Natural killer cell (primary cell): ENCODE results near the gene PEX14. TPM values are rescaled to one million over a fixed set of nuclear protein-coding genes. Genes with fewer than 3 reads are reported as not detected.

Experiments
- ATAC-seq, 3 donors: fragments of 150-1000 bp in 2 of 3; fragments of 200-7000 bp in 1 of 3; cut with Tn5 transposase; 1 replicate in 1 of 3; 2 replicates in 2 of 3; pipeline ENCODE4 v1.10.0; 2021; ENCODE audit warnings: mild to moderate bottlenecking in 2 of 3, moderate library complexity in 2 of 3
- DNase-seq, 2 donors: peaks; one replicate each; pipeline versions ENCODE4 v3.0.0 to v3.0.0-alpha.2; 2013 to 2021; ENCODE audit warnings: mixed read lengths in 1 of 2
- H3K27ac ChIP-seq: one replicate; pipeline ENCODE4 v1.5.1; 2013; ENCODE audit warnings: mild to moderate bottlenecking, low read length
- H3K27me3 ChIP-seq: one replicate; pipeline ENCODE4 v1.6.1; 2013; ENCODE audit warnings: low read length; ENCODE audit not compliant: control insufficient read depth, insufficient read depth
- H3K36me3 ChIP-seq: one replicate; pipeline ENCODE4 v1.6.1; 2013; ENCODE audit warnings: low read length; ENCODE audit not compliant: control insufficient read depth, insufficient read depth
- H3K4me1 ChIP-seq: one replicate; pipeline ENCODE4 v1.6.1; 2013; ENCODE audit warnings: low read length; ENCODE audit not compliant: control insufficient read depth, insufficient read depth
- H3K4me3 ChIP-seq: one replicate; pipeline ENCODE4 v1.5.1; 2013; ENCODE audit warnings: low read length
- H3K9me3 ChIP-seq: one replicate; pipeline ENCODE4 v1.6.1; 2013; ENCODE audit warnings: low read length; ENCODE audit not compliant: control insufficient read depth, insufficient read depth
- H3K27ac Mint-ChIP-seq, 2 donors: one replicate each; pipeline ENCODE4 v1.8.0; 2022; ENCODE audit warnings: mild to moderate bottlenecking in 2 of 2, mixed read lengths in 2 of 2, moderate library complexity in 1 of 2
- H3K27me3 Mint-ChIP-seq, 2 donors: one replicate each; pipeline ENCODE4 v1.8.0; 2022; ENCODE audit warnings: low read depth in 2 of 2, mixed read lengths in 2 of 2
- H3K36me3 Mint-ChIP-seq: one replicate; pipeline ENCODE4 v1.8.0; 2022; ENCODE audit warnings: mixed read lengths
- H3K4me1 Mint-ChIP-seq, 2 donors: one replicate each; pipeline ENCODE4 v1.8.0; 2022; ENCODE audit warnings: mixed read lengths in 2 of 2
- H3K4me3 Mint-ChIP-seq: one replicate; pipeline ENCODE4 v1.8.0; 2022; ENCODE audit warnings: mild to moderate bottlenecking, moderate library complexity, mixed read lengths
- H3K9me3 Mint-ChIP-seq, 2 donors: one replicate each; pipeline ENCODE4 v1.8.0; 2022; ENCODE audit warnings: mixed read lengths in 2 of 2
- WGBS: methylation state at CpG from one replicate; pipeline ENCODE4 v1.1.7; 2013; ENCODE audit warnings: missing lambda C conversion rate; ENCODE audit not compliant: insufficient coverage; 5-methylcytosine and 5-hydroxymethylcytosine counted together
- intact Hi-C: fragments of 100-400 bp; cut with micrococcal nuclease; formaldehyde crosslinking; loops from one replicate; pipeline ENCODE4 v1.14.2; 2022
- total RNA-seq, 4 donors: library from RNA; stranded (reverse); fragments of 120-200 nt in 1 of 4; gene quantifications; one replicate each; pipeline versions ENCODE4 v1.2.3 to v1.2.4, GENCODE V29; 2013 to 2022
- TF ChIP-seq, protein P1 (sequence below): fragments of 200-600 bp; IDR thresholded peaks from one replicate; pipeline ENCODE4 v1.8.0; 2022; ENCODE audit warnings: antibody characterized with exemption

Gene PEX14
- total RNA-seq, 3 donors from 2014 or later (not counting 1 experiment from before 2014, with no cell fraction given), result 21.4 to 27.3 (median 24.1) TPM

DNA sequence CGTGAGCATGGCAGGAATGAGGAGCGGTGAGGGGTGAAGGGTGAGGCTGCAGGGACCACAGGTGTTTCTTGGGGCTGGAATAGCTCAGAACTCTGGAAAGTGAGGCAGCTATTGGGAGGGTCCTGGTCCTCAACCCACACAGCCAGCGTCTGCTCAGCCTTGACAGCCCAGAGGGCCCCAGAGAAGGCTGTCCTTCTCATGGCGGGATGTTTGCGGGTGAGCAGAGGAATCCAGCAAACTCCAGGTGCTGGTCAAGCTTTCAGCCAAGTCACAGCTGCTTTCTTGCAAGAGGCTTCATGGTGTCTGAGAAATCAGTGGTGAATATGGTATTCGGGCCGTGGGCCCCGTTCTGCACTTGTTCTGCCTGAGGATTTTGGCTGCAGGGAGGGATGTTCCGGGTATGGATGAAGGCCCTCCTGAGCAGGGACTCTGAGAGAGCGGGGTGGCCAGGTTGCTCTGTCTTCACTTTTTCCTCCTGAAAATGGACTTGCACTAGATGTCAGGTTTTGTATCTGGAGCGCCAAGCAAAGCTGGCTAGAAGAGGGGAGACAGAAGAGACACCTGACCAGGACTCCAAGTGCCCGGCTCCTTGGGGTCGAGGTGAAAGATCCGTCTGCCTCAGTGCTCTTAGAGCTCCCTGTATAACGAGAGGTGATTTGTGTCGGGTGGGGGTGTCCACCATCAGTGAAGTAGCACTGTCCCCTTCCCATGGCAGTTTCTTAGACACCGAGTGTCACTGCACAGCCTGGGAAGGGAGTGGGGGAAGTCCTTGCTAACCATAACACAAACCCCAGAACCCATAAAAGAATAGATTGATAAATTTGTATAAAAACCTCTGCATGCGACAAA lies 139.9 kb downstream of the PEX14 start:
- no peaks in the 10 kb centered on the region for H3K9me3 ChIP-seq
- no peaks in the 10 kb centered on the region for H3K27me3 Mint-ChIP-seq
- no peaks in the 10 kb centered on the region for H3K27me3 ChIP-seq
- no peaks in the 10 kb centered on the region for H3K9me3 Mint-ChIP-seq
- DNase-seq (no peak), ATAC-seq (no peak)
- peaks cover 10% of the 10 kb centered on the region in 2 donors for H3K4me1 Mint-ChIP-seq
- H3K27ac Mint-ChIP-seq, result no peak overlapping the region
- H3K36me3 ChIP-seq, result no peaks in the 10 kb centered on the region
- no peak overlapping the region for H3K27ac ChIP-seq
- no peak overlapping the region for H3K4me3 Mint-ChIP-seq
- no peaks in the 10 kb centered on the region for H3K36me3 Mint-ChIP-seq
- 97% methylated on average over 16 of the region's 18 CpGs for WGBS
- TF ChIP-seq, protein P1, sequence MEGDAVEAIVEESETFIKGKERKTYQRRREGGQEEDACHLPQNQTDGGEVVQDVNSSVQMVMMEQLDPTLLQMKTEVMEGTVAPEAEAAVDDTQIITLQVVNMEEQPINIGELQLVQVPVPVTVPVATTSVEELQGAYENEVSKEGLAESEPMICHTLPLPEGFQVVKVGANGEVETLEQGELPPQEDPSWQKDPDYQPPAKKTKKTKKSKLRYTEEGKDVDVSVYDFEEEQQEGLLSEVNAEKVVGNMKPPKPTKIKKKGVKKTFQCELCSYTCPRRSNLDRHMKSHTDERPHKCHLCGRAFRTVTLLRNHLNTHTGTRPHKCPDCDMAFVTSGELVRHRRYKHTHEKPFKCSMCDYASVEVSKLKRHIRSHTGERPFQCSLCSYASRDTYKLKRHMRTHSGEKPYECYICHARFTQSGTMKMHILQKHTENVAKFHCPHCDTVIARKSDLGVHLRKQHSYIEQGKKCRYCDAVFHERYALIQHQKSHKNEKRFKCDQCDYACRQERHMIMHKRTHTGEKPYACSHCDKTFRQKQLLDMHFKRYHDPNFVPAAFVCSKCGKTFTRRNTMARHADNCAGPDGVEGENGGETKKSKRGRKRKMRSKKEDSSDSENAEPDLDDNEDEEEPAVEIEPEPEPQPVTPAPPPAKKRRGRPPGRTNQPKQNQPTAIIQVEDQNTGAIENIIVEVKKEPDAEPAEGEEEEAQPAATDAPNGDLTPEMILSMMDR, result no peak
- no peaks in the 10 kb centered on the region for H3K4me1 ChIP-seq
- no peak overlapping the region for H3K4me3 ChIP-seq
- intact Hi-C loops, result no loop called here

DNA sequence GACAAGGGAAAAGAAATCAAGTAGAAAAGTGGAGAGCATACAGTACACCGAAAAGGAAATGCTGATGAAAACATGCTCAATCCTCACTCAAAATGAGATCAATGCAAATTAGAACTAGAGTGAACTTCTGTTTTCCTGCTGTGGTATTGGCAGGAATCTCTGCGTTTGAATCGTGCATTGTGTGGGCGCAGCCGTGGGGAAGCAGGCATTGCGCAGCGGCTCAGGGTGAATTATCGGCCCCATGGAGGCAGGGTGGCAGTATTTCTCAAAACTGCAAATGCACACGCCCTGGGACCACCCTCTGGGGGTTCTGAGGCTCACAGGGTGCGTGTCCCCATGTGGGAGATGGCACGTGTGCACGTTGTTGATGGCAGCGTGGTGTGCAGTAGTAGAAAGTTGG lies 140.6 kb downstream of the PEX14 start:
- H3K27me3 ChIP-seq, result no peaks in the 10 kb centered on the region
- H3K36me3 ChIP-seq, result no peaks in the 10 kb centered on the region
- Mint-ChIP-seq H3K4me1 (peaks cover 10% of the 10 kb centered on the region in 2 donors), H3K27ac (no peak overlapping the region), H3K4me3 (no peak overlapping the region), H3K27me3 (no peaks in the 10 kb centered on the region), H3K9me3 (no peaks in the 10 kb centered on the region), H3K36me3 (no peaks in the 10 kb centered on the region)
- H3K27ac ChIP-seq, result no peak overlapping the region
- 85% methylated on average over 13 of the region's 13 CpGs for WGBS
- H3K4me3 ChIP-seq, result no peak overlapping the region
- no peaks in the 10 kb centered on the region for H3K4me1 ChIP-seq
- TF ChIP-seq, protein P1, result no peak
- DNase-seq, result no peak
- H3K9me3 ChIP-seq, result no peaks in the 10 kb centered on the region
- no peak for ATAC-seq
- intact Hi-C loops, result no loop called here

DNA sequence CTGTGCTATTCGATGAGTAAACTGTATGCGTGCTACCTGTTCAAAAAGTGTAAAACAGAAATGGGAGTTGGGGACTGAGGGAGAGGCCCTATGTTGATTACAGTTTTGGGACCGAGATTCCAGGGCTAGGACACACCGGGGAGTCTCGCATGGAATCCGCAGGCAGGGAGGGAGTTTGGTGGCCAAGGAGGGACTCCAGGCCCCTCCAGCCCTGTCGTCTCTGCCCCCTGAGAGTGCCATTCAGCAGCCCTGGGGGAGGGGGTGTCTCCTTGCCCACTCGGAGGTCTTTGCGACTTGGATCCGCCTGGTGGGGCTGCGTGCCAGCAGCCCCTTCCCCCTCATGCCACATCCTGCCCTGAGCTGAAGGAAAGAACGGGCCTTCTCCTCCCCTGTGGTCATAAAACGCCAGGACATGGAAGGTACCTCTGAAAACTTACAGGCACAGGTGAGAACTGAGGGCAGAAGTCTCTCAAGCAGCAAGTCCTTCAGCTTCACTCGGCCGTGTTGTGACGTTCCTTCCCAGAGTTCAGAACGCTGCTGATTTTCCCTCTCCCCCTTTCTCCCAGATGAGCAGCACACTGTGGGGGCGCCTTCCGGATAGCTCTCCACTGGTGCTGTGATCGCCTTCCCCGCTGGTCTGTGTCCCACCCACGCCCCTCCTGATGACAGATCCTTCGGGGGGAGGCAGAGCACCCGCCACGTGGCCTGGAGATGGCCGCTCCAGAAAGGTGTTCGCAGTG lies 141.4 kb downstream of the PEX14 start:
- no peak overlapping the region for H3K4me3 ChIP-seq
- Mint-ChIP-seq H3K4me3 (no peak overlapping the region), H3K27ac (no peak overlapping the region), H3K9me3 (no peaks in the 10 kb centered on the region), H3K4me1 (peaks cover 10% of the 10 kb centered on the region in 2 donors), H3K27me3 (no peaks in the 10 kb centered on the region), H3K36me3 (no peaks in the 10 kb centered on the region)
- DNase-seq, result no peak
- H3K4me1 ChIP-seq, result no peaks in the 10 kb centered on the region
- H3K9me3 ChIP-seq, result no peaks in the 10 kb centered on the region
- H3K27ac ChIP-seq, result no peak overlapping the region
- ATAC-seq, result no peak
- no peaks in the 10 kb centered on the region for H3K36me3 ChIP-seq
- intact Hi-C loops, result no loop called here
- TF ChIP-seq, protein P1, result no peak
- WGBS, result 95% methylated on average over 27 of the region's 27 CpGs
- H3K27me3 ChIP-seq, result no peaks in the 10 kb centered on the region
